MM.1S (cell line): Measurements from ENCODE around the gene MAPK11.

ENCODE experiments used
- DNase-seq: peaks from one replicate; pipeline ENCODE4 v3.0.0-alpha.2; 2015
- H2AFZ ChIP-seq: fragments of 300-600 bp; sonication (generic); 2 replicates; pipeline ENCODE4 v1.6.0; 2016; ENCODE audit warnings: antibody characterized with exemption, low read length
- H3F3A ChIP-seq: fragments of 300-600 bp; sonication (generic); 2 replicates; pipeline ENCODE4 v1.6.1; 2016; ENCODE audit warnings: mild to moderate bottlenecking, antibody characterized with exemption, low read length, moderate library complexity, mixed read lengths; ENCODE audit not compliant: insufficient read depth
- H3K27ac ChIP-seq: fragments of 300-600 bp; sonication (generic); 2 replicates; pipeline ENCODE4 v1.5.1; 2016; ENCODE audit warnings: mild to moderate bottlenecking, low read length
- H3K27me3 ChIP-seq: fragments of 300-600 bp; sonication (generic); replicated peaks from 2 replicates; pipeline ENCODE4 v1.6.0; 2016; ENCODE audit warnings: low read length; ENCODE audit not compliant: insufficient read depth
- H3K36me3 ChIP-seq: fragments of 300-600 bp; sonication (generic); replicated peaks from 2 replicates; pipeline ENCODE4 v1.6.1; 2016; ENCODE audit warnings: mild to moderate bottlenecking, low read length, mixed read lengths; ENCODE audit not compliant: insufficient read depth
- H3K4me1 ChIP-seq: fragments of 300-600 bp; sonication (generic); 2 replicates; pipeline ENCODE4 v1.6.1; 2016; ENCODE audit warnings: low read length, mixed read lengths
- H3K4me2 ChIP-seq: fragments of 300-600 bp; sonication (generic); 2 replicates; pipeline ENCODE4 v1.6.0; 2016; ENCODE audit warnings: low read depth, low read length
- H3K4me3 ChIP-seq: fragments of 300-600 bp; sonication (generic); 2 replicates; pipeline ENCODE4 v1.5.1; 2016; ENCODE audit warnings: low read length, mixed read lengths
- H3K79me2 ChIP-seq: fragments of 300-600 bp; sonication (generic); 2 replicates; pipeline ENCODE4 v1.6.1; 2016; ENCODE audit warnings: mixed run types, low read length, mixed read lengths
- H3K9ac ChIP-seq: fragments of 300-600 bp; sonication (generic); 2 replicates; pipeline ENCODE4 v1.6.1; 2016; ENCODE audit warnings: low read length, mixed read lengths
- H3K9me2 ChIP-seq: fragments of 300-600 bp; sonication (generic); replicated peaks from 2 replicates; pipeline ENCODE4 v1.6.1; 2016; ENCODE audit warnings: mild to moderate bottlenecking, low read length, mixed read lengths; ENCODE audit not compliant: insufficient read depth
- H3K9me3 ChIP-seq: fragments of 300-600 bp; sonication (generic); replicated peaks from 2 replicates; pipeline ENCODE4 v1.6.1; 2016; ENCODE audit warnings: mild to moderate bottlenecking, low read length, mixed read lengths; ENCODE audit not compliant: insufficient read depth
- H4K20me1 ChIP-seq: fragments of 300-600 bp; sonication (generic); 2 replicates; pipeline ENCODE4 v1.6.1; 2016; ENCODE audit warnings: mild to moderate bottlenecking, low read length, moderate library complexity, mixed read lengths; ENCODE audit not compliant: insufficient read depth
- EZH2 ChIP-seq: fragments of 300-600 bp; sonication (generic); optimal IDR thresholded peaks from 2 replicates; pipeline ENCODE3; 2017; ENCODE audit warnings: low read depth, mild to moderate bottlenecking, antibody characterized with exemption, low read length, mixed read lengths
- EZH2phosphoT487 ChIP-seq: fragments of 300-600 bp; sonication (generic); IDR thresholded peaks from 2 replicates; pipeline ENCODE4 v1.6.1; 2018; ENCODE audit warnings: antibody characterized with exemption, low read length
- TF ChIP-seq, protein P1 (sequence below): fragments of 300-600 bp; sonication (generic); IDR thresholded peaks from 2 replicates; pipeline ENCODE4 v1.5.1; 2016; ENCODE audit warnings: antibody characterized with exemption, low read length, mixed read lengths

Gene MAPK11

DNA sequence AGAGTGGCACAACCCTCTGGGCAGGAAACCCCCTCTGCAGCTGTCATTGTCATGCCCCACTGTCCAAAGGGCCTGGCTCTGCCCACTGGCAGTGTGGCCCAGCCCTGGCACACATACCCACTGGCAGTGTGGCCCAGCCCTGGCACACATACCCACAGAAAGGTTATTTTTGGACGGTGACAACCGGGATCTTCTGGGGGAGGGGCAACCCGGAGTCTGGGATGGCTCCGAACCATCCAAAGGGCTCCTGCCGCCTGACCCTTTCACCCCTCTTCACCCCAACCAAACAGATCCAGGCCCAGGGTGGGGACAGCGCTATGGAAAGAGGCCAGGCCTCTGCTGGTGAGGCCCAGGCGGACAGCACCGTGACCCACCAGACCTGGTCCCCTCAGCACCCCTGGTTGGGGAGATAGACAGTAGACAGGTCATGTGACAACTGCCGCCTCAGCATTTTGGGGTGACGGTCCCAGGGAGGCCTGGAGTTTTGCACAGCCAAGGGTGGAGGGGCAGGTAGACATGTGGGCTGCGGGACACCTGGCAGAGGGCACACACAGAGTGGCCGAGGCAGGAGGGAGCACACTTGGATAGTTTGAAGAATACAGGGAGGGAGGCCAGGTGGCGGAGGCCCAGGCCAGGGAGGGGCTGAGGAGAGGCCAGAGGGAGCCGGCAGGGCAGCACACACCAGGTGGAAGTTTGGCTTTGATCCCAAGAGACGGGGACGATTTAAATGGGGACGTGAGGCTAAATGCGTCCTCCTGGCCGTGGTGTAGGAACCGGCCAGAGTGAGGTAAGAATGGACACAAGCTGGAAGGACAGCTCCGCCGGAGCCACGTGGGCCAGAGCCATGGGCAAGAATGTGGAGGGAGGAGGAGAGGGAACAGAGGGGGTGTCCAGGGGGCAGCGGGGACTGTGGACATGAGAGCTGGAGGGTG is 11.6 kb downstream of the MAPK11 start:
- no peak for TF ChIP-seq EZH2phosphoT487
- TF ChIP-seq EZH2 = no peak
- TF ChIP-seq, protein P1, sequence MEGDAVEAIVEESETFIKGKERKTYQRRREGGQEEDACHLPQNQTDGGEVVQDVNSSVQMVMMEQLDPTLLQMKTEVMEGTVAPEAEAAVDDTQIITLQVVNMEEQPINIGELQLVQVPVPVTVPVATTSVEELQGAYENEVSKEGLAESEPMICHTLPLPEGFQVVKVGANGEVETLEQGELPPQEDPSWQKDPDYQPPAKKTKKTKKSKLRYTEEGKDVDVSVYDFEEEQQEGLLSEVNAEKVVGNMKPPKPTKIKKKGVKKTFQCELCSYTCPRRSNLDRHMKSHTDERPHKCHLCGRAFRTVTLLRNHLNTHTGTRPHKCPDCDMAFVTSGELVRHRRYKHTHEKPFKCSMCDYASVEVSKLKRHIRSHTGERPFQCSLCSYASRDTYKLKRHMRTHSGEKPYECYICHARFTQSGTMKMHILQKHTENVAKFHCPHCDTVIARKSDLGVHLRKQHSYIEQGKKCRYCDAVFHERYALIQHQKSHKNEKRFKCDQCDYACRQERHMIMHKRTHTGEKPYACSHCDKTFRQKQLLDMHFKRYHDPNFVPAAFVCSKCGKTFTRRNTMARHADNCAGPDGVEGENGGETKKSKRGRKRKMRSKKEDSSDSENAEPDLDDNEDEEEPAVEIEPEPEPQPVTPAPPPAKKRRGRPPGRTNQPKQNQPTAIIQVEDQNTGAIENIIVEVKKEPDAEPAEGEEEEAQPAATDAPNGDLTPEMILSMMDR = no peak
- no peak overlapping the region for H2AFZ ChIP-seq
- H3K9ac ChIP-seq = no peak overlapping the region
- no peaks in the 10 kb centered on the region for H4K20me1 ChIP-seq
- peaks cover 8% of the 10 kb centered on the region for H3K4me1 ChIP-seq
- peaks cover 16% of the 10 kb centered on the region for H3K79me2 ChIP-seq
- H3K27ac ChIP-seq = no peak overlapping the region
- H3K4me2 ChIP-seq = no peak overlapping the region
- no peaks in the 10 kb centered on the region for H3K9me2 ChIP-seq
- H3F3A ChIP-seq = no peaks in the 10 kb centered on the region
- H3K4me3 ChIP-seq = no peak overlapping the region
- no peaks in the 10 kb centered on the region for H3K27me3 ChIP-seq
- no peaks in the 10 kb centered on the region for H3K9me3 ChIP-seq
- H3K36me3 ChIP-seq = no peaks in the 10 kb centered on the region
- DNase-seq = no peak

GRCh38 chr22:50257451-50258360 is 12.5 kb downstream of the MAPK11 start:
- Histone ChIP-seq H3K4me3 (no peak overlapping the region), H3K9me3 (no peaks in the 10 kb centered on the region), H3K79me2 (peaks cover 16% of the 10 kb centered on the region), H2AFZ (no peak overlapping the region), H3K36me3 (no peaks in the 10 kb centered on the region), H3K9ac (no peak overlapping the region), H3K9me2 (no peaks in the 10 kb centered on the region), H3K4me1 (peaks cover 8% of the 10 kb centered on the region), H3K27ac (no peak overlapping the region), H3K27me3 (no peaks in the 10 kb centered on the region), H3K4me2 (no peak overlapping the region), H4K20me1 (no peaks in the 10 kb centered on the region), H3F3A (no peaks in the 10 kb centered on the region)
- no peak for TF ChIP-seq EZH2
- no peak for DNase-seq

DNA sequence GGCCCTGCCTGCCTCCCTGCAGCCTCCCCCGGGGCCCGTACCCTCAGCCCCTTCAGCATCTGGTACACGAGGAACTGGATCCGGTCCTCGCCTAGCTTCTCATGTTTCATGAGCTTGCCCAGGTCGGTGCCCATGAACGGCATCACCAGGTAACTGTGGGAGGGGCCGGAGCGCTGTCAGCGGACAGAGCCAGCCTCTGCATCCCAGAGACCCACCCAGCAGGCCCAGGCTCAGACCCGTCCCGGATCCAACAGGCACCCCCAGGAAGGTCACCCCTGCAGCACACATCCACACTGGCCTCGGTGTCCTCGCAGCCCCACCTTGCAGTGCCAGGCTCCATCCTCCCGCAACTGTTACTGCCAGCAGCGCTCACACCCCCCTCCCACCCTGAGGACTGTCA is 13.1 kb downstream of the MAPK11 start:
- Histone ChIP-seq H3F3A (peaks cover 3% of the 10 kb centered on the region; the same call in 1 of the 2 replicates), H3K27me3 (no peaks in the 10 kb centered on the region), H2AFZ (no peak overlapping the region), H3K9ac (no peak overlapping the region), H3K4me3 (no peak overlapping the region), H3K9me3 (no peaks in the 10 kb centered on the region), H3K4me2 (no peak overlapping the region), H3K9me2 (no peaks in the 10 kb centered on the region), H3K79me2 (peaks cover 16% of the 10 kb centered on the region), H3K36me3 (no peaks in the 10 kb centered on the region), H4K20me1 (no peaks in the 10 kb centered on the region), H3K4me1 (peaks cover 1% of the 10 kb centered on the region), H3K27ac (no peak overlapping the region)
- no peak for TF ChIP-seq EZH2
- TF ChIP-seq, protein P1 = no peak
- no peak for TF ChIP-seq EZH2phosphoT487
- DNase-seq = no peak
